Measurements from ENCODE around the gene DAAM1.

The DAAM1 gene

DNA sequence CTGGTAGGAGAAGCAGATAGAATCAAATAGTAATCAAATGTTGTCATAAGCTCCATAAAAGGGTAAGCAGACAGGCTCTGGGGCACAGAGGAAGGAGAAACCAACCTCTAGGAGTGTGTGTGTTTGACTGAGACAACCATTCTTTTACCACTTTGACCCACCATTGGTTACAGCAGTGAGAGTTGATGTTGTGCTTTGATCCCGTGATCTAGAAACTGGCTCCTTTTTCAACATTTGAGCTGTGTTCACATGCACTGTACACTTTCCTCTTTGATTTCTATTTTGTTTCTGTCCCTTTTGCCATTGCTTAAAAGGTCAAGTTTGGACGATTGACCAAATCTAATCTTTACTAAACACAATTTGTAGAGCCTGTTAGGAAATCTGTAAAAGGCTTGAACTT, 108.0 kb downstream of the DAAM1 start:
- DNase-seq, result no peak

DNA sequence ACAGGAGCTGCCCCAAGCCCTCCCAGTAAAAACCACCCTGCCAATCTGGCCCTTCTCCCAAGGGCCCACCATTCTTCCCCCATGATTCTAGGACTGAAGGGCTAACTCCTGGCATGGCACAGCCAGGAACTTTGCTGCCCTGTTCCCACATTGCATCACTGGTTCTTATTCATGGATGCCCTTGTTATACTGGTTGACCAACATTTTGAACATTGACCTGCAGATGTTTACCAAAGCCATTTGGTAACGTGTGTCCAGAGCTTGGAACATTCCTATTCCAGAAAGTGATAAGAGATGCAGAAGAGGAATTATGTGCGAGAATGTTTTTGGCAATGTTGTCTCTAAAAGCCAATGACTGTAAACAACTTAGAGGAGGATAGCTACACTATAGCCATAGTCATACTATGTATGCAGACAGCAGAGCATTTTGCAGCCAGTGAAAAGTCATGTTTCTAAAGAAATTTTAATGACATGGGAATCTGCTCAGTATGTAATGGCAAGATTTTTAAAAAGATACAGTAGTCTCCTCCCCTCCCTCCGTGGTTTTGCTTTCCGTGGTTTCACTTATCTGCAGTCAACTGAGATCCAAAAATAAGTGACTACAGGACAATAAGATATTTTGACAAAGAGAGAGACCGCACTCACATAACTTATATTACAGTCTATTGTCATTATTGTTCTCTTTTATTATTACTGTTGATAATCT, 108.8 kb downstream of the DAAM1 start:
- DNase-seq, result no peak

DNA sequence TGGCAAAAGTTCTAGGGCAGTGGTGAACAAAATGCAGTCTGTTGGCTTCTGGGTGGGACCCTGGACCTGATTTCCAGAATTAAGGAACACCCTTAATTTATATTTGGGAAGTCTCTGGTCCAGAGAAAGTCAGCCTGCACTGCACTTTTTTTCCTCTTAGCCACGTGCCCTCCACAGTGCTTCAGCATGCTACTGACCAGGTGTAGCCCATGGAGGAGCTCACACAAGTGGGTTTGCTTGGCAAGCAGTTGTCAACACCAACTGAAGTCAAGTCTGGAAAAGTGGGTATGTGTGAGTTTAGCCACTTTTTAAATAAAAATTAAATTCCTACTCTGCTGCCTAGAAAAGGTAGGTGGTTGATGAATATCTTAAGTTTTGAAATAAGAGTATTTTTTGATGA, 111.3 kb downstream of the DAAM1 start:
- DNase-seq, result no peak

- peak; percentile 39 for DNase-seq
Observed at GRCh38 chr14:59301354-59301753, 112.9 kb downstream of the DAAM1 start.

DNA sequence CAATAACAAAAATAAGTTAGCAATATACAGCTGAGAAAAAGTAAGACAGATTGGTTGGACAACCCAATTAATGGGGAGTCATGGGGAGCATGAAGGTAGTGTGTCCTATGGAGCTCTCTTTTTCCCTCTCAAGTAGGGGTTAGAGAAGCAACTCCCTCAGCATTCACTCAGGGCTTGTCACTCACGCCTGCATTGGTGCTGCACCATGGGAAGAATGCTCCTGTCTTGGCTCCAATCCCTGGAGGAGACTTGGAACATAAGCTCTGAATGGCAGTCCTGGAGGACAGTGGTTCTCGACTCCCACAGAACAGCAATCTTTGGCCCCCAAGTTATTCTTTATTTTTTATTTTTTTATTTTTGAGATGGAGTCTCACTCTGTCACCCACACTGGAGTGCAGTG, 113.8 kb downstream of the DAAM1 start:
- DNase-seq, result no peak

- DNase-seq, result no peak
Observed at GRCh38 chr14:59303216-59303615, 114.7 kb downstream of the DAAM1 start.

DNA sequence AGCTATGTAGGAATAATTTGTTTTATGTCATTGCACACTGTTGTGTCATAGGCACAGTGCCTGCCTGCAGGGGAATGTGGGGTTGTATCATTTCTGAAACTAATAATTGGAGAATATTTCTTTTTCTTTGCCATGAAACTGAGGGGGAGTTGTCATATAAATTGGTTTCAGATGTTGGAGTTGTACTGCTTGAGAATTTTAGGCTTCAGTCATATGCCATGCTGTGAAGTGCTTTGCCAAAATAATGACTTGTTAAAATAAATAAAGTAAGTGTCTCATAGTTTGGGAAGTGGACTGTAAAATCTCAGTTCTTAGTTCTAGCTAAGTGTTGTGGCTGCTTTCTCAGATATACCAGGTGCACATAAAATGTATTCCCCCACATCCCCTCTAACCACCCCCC, 116.8 kb downstream of the DAAM1 start:
- no peak for DNase-seq

- DNase-seq, result no peak
Observed at GRCh38 chr14:59305836-59306555, 117.5 kb downstream of the DAAM1 start.

DNA sequence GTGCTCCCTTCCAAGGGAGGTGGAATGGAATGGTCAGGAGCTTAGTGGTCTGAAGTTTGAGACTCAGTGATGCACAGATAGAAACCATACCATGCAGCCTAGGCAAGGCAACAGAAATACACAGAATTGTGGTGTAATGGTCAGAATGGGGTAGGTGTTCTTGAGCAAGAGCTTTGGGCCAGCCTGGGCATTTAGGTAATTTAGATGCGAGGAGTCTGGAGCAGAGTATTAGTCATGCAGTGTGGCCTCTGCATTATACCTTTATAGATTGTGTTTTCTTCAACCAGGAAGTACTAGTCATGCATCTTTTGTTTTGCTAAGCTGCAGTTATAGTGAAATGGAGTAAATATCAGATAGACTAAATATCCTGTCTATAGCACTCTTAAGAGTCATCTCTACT, 118.3 kb downstream of the DAAM1 start:
- no peak for DNase-seq

GRCh38 chr14:59308086-59308485, 119.6 kb downstream of the DAAM1 start:
- DNase-seq, result no peak

DNA sequence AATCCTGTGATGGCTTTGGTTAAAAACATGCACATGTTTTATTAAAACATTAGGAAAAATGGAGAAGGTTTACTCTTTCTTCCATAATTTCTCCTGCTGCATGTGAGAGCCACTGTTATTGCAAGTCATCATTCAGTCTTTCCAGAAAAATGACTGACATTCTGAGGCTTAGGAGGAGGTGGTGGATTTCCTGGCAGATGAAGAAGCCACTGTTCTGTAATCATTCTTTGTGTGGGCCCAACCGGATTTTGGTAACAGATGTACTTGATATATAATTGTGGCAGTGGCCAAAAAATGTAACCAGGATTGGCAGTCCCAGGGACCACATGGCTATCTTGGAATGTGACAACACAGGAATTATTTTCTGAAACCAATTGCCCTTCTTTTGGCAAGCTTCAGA, 120.2 kb downstream of the DAAM1 start:
- DNase-seq, result no peak

GRCh38 chr14:59309291-59309900, 120.9 kb downstream of the DAAM1 start:
- no peak for DNase-seq

- DNase-seq, result no peak
Observed at GRCh38 chr14:59310633-59311032, 122.2 kb downstream of the DAAM1 start.

GRCh38 chr14:59311723-59312122, 123.3 kb downstream of the DAAM1 start:
- no peak for DNase-seq

GRCh38 chr14:59313144-59313651, 124.7 kb downstream of the DAAM1 start:
- no peak for DNase-seq

- DNase-seq, result no peak
Observed at GRCh38 chr14:59313658-59314608, 125.5 kb downstream of the DAAM1 start.

- DNase-seq, result no peak
Observed at GRCh38 chr14:59314953-59315599, 126.6 kb downstream of the DAAM1 start.

- DNase-seq, result no peak
Observed at GRCh38 chr14:59316151-59316830, 127.8 kb downstream of the DAAM1 start.

DNA sequence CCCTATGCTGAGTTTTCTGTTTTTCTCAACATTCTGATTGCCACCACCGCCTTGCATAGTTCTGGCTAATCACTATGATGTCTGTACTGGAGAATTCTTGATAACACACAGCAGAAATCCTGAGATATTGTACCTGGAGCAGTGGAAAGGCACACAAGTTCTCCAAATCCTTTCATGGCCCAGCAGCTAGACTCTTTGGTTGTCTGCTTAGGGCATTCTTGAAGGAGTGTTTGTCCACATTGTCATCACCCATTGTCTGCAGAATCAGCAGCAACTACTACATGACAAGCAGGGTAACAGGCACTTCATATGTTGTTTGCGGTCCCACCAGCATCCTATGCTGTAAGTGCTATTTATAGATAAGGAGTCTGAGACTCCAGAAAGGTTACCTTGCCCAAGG, 128.9 kb downstream of the DAAM1 start:
- DNase-seq, result no peak

- no peak for DNase-seq
Observed at GRCh38 chr14:59317798-59318505, 129.5 kb downstream of the DAAM1 start.

GRCh38 chr14:59318908-59319307, 130.4 kb downstream of the DAAM1 start:
- no peak for DNase-seq

All from NCI-H510A (cell line).